NT2/D1 (cell line): ENCODE measurements around the gene EMB.
A peak's percentile ranks its signal among the peaks of the same experiment; 100 is the strongest.
"Not testable (repeated sequence)": the region's sequence is repeated elsewhere in the genome, so short reads cannot be mapped to it uniquely, and the experiment has no call there.

Source experiments
- DNase-seq: peaks from one replicate; pipeline ENCODE4 v3.0.0-alpha.2; 2011; ENCODE audit warnings: low read depth, low spot score
- H3K27me3 ChIP-seq: 2 replicates; pipeline ENCODE4 v1.6.0; 2011; ENCODE audit warnings: mild to moderate bottlenecking; ENCODE audit not compliant: insufficient read length, insufficient read depth
- H3K36me3 ChIP-seq: 2 replicates; pipeline ENCODE4 v1.6.1; 2011; ENCODE audit warnings: mild to moderate bottlenecking, low read length, mixed read lengths; ENCODE audit not compliant: insufficient read depth, insufficient read length
- H3K4me1 ChIP-seq: 2 replicates; pipeline ENCODE4 v1.5.1; 2011; ENCODE audit not compliant: insufficient read depth, insufficient read length
- H3K4me3 ChIP-seq: 2 replicates; pipeline ENCODE4 v1.5.1; 2011; ENCODE audit warnings: low read depth; ENCODE audit not compliant: insufficient read length
- H3K9ac ChIP-seq: 2 replicates; pipeline ENCODE4 v1.6.0; 2011; ENCODE audit warnings: low read depth; ENCODE audit not compliant: insufficient read length
- H3K9me3 ChIP-seq: 2 replicates; pipeline ENCODE4 v1.5.1; 2011; ENCODE audit warnings: mild to moderate bottlenecking, low read length; ENCODE audit not compliant: insufficient read depth
- SUZ12 ChIP-seq: IDR thresholded peaks from 2 replicates; pipeline ENCODE4 v1.6.1; 2011; ENCODE audit not compliant: insufficient read length, insufficient read depth; ENCODE audit errors: extremely low read depth
- YY1 ChIP-seq: IDR thresholded peaks from 2 replicates; pipeline ENCODE4 v1.6.1; 2011; ENCODE audit not compliant: insufficient read length, insufficient read depth
- ZNF274 ChIP-seq: IDR thresholded peaks from 2 replicates; pipeline ENCODE4 v1.6.1; 2011; ENCODE audit warnings: mild to moderate bottlenecking, low read depth, low read length

Gene EMB, protein sequence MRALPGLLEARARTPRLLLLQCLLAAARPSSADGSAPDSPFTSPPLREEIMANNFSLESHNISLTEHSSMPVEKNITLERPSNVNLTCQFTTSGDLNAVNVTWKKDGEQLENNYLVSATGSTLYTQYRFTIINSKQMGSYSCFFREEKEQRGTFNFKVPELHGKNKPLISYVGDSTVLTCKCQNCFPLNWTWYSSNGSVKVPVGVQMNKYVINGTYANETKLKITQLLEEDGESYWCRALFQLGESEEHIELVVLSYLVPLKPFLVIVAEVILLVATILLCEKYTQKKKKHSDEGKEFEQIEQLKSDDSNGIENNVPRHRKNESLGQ

DNA sequence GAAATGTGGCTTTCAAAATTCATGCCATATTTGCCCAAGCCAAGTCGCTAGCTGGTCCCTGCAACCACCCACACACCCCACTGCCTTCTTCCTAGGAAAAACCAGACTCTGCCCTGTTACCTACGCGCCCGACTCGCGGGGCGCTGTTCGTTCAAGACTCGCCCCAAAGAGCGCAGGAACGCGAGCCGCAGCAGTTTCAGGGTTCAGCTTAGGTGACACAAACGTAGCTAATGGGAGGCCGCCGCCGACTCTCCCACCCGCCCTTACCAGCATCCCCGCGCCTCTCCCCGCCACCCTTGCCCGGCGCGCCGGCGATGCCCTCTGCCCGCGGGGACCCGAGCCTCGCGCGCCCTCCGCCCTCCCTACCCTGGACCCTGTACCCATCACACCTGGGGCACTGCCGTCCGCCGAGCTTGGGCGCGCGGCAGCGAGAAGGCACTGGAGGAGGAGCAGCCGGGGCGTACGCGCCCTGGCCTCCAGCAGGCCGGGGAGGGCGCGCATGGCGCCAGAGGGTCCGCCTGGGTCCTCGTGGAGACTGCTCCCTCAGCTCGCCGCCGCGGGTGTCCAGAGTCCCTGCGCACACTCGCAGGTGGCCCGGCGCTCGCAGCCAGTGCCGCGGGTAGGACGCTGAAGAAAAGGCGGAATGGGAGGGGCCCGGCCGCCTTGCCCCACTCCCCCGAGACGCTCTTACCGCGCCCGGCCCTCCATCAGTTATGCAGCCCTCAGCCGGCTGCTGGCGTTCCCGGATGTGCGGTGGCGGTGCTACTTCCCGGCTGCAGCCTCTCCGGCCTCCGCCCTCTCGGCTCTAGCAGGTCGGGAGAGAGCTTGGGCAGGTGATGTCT is at the start of gene EMB:
EMB (minus strand) TSS at position 638 of the 842 bp plus-strand sequence; CDS start at position 501, 137 bp downstream.
- Histone ChIP-seq H3K9me3 (no peaks in the 10 kb centered on the region), H3K27me3 (no peaks in the 10 kb centered on the region), H3K9ac (peak within 1 kb of the TSS; percentile 85), H3K4me3 (peak within 1 kb of the TSS; percentile 75), H3K4me1 (no peaks in the 10 kb centered on the region), H3K36me3 (no peaks in the 10 kb centered on the region)
- TF ChIP-seq YY1 (no peak), SUZ12 (no peak), ZNF274 (no peak)
- DNase-seq = peak; percentile 52

DNA sequence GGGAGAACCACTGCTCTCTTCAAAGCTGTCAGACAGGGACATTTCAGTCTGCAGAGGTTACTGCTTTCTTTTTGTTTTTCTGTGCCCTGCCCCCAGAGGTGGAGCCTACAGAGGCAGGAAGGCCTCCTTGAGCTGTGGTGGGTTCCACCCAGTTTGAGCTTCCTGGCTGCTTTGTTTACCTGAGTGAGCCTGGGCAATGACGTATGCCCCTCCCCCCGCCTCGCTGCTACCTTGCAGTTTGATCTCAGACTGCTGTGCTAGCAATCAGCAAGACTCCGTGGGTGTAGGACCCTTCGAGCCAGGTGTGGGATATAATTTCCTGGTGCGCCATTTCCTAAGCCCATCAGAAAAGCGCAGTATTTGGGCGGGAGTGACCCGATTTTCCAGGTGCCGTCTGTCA is 48.4 kb upstream of the EMB start:
- not testable (repeated sequence) for DNase-seq, H3K36me3 ChIP-seq, H3K9ac ChIP-seq, H3K4me3 ChIP-seq, H3K27me3 ChIP-seq, H3K4me1 ChIP-seq, H3K9me3 ChIP-seq

DNA sequence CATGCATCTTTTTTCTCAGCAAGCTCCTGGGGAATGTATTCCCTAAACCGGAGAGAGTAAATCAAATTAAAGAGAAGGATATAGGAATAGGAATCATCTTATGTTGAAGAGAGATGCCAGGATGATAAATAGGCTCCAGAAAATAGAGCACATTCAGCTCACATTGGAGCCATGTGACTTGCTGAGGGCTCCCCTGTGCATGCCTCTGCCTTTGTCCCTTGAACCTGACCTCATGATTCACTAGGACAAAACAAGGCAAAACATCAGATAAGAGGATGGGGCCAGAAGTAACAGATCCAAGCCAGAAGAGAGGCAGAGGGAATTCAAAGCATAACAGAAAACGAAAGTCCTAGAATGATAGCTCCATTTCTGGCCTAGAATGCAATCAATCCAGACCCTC is 37.7 kb upstream of the EMB start:
- H3K9ac ChIP-seq, H3K4me3 ChIP-seq, H3K36me3 ChIP-seq, DNase-seq, H3K9me3 ChIP-seq, H3K27me3 ChIP-seq, H3K4me1 ChIP-seq: not testable (repeated sequence)

DNA sequence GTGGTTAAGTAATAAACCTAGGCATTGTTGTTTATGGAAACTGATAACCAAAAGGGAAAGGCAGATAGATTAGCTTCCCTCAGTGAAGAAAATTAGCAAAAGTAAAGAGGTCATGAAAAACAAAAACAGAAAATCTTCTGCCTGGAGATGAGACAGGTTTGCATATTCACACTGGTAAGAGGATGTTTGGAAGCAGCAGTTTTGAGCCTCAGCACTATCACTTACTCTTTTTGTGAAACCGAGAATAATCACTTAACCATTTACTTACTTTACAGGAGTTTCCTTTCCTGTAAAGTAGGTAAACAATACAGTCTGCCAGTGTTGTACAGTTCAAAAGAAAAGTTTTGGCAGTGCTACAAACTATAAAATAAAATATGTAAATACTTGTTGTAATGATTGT is 35.5 kb upstream of the EMB start:
- DNase-seq = no peak
- Histone ChIP-seq H3K4me1 (no peaks in the 10 kb centered on the region), H3K9me3 (peaks cover 4% of the 10 kb centered on the region; the same call in 1 of the 2 replicates), H3K9ac (no peak overlapping the region), H3K4me3 (no peak overlapping the region), H3K36me3 (no peaks in the 10 kb centered on the region), H3K27me3 (no peaks in the 10 kb centered on the region)
- no peak for TF ChIP-seq YY1
- TF ChIP-seq ZNF274 = no peak
- no peak for TF ChIP-seq SUZ12

DNA sequence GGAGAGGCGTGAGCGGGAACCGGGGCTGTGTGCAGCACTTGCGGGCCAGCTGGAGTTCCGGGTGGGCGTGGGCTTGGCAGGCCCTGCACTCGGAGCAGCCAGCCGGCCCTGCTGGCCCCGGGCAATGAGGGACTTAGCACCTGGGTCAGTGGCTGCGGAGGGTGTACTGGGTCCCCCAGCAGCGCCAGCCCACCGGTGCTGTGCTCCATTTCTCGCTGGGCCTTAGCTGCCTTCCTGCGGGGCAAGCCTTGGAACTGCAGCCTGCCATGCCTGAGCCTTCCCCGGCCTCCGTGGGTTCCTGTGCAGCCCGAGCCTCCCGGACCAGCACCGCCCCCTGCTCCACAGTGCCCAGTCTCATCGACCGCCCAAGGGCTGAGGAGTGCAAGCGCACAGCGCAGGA is 23.9 kb upstream of the EMB start:
- not testable (repeated sequence) for H3K4me3 ChIP-seq

DNA sequence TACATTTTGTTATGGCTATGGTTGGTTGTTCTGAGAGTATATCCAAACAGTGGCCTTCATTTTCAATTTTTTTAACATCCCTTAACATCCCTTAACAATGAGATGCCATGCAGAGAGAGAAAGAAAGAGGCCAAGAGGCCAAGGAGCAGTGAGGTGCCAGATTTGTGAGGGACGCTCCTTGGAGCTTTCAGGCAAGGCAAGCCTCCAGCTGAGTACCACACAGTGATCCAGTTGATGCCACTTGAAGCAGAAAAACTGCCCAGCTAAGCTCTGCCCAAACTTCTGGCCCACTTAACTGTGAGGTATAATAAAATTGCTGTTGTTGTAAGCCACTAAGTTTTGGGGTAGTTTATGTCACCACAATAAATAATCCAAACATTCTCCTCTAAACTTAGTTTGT is 22.6 kb upstream of the EMB start:
- H3K27me3 ChIP-seq = no peaks in the 10 kb centered on the region
- no peaks in the 10 kb centered on the region for H3K4me1 ChIP-seq
- no peak overlapping the region for H3K4me3 ChIP-seq
- no peak for DNase-seq
- no peaks in the 10 kb centered on the region; the same call in 1 of the 2 replicates for H3K9me3 ChIP-seq
- no peak for TF ChIP-seq SUZ12
- no peak for TF ChIP-seq ZNF274
- no peak for TF ChIP-seq YY1
- no peaks in the 10 kb centered on the region for H3K36me3 ChIP-seq
- H3K9ac ChIP-seq = no peak overlapping the region

More for the DNA sequence above, 23.9 kb upstream of the EMB start:
- H3K27me3 ChIP-seq, H3K9ac ChIP-seq, H3K9me3 ChIP-seq, DNase-seq, H3K36me3 ChIP-seq, H3K4me1 ChIP-seq: not testable (repeated sequence)

DNA sequence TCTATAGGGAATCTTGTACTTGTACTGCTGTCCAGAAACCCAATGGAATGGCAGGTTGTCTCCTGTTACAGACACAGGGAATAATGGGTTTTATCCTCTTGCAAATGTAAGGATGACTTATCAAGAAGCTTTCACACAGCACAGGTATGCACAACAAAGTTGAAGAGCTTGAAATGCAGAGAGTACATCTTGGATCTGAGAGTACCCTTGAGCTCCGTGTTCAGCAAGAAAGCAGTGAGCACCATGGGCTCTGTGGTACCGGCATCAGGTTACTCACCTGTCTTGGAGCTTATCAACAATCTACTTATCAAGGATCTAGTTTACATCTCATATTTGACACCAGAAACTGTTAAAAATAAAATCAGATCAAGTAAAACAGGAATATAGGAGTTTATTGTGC is 22.0 kb upstream of the EMB start:
- Histone ChIP-seq H3K4me1 (no peaks in the 10 kb centered on the region), H3K27me3 (no peaks in the 10 kb centered on the region), H3K36me3 (no peaks in the 10 kb centered on the region), H3K9ac (no peak overlapping the region), H3K9me3 (no peaks in the 10 kb centered on the region; the same call in 1 of the 2 replicates), H3K4me3 (no peak overlapping the region)
- TF ChIP-seq YY1 = no peak
- no peak for TF ChIP-seq SUZ12
- TF ChIP-seq ZNF274 = no peak
- DNase-seq = no peak

DNA sequence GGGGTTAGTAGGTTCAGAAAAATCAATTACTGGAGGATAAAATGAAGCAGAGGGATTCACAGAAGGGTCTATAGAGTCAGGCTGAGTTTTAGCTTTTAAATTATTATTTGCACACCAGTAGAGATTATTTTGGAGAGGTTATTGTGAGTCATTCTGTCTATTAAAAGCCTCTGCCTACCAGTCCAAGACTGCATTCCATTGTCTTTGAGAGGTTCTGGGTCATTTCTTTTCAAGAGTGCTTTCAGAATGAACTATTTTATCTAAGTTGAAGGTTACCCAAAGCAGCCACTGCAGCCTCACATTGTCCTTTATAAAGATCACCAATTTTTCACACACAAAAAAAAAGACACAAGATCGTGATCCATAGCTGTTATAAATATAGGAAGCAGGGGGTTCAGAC is 21.5 kb upstream of the EMB start:
- DNase-seq, H3K4me1 ChIP-seq, H3K36me3 ChIP-seq: not testable (repeated sequence)

DNA sequence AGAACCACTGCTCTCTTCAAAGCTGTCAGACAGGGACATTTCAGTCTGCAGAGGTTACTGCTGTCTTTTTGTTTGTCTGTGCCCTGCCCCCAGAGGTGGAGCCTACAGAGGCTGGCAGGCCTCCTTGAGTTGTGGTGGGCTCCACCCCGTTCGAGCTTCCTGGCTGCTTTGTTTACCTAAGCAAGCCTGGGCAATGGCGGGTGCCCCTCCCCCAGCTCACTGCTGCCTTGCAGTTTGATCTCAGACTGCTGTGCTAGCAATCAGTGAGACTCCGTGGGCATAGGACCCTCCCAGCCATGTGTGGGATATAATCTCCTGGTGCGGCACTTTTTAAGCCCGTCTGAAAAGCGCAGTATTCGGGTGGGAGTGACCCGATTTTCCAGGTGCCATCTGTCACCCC is 17.3 kb upstream of the EMB start:
- not testable (repeated sequence) for H3K4me3 ChIP-seq, H3K4me1 ChIP-seq, H3K27me3 ChIP-seq, DNase-seq, H3K9ac ChIP-seq, H3K36me3 ChIP-seq, H3K9me3 ChIP-seq

More for the DNA sequence above, 21.5 kb upstream of the EMB start:
- H3K9ac ChIP-seq, H3K9me3 ChIP-seq, H3K4me3 ChIP-seq, H3K27me3 ChIP-seq: not testable (repeated sequence)

DNA sequence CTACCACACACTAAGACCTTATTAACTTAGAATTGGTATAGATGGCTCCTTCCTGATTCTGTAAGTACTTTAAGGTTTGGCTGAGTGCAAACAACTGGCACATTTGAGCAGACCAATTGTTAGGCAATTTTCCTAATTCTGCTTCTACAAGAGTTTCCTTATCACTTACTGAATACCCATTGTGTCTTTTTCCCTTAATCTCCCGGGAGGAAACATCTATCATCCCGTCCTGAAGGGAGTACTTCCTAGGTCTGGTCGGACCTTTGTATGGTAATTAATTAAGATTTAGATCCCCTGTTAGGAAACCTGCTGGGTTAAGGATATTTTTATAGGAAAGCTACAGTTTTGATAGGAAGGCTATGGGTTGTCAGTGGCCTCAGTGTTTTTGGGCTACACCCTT is 8.2 kb upstream of the EMB start:
- H3K9me3 ChIP-seq, H3K36me3 ChIP-seq, H3K9ac ChIP-seq, H3K4me1 ChIP-seq, H3K27me3 ChIP-seq, DNase-seq, H3K4me3 ChIP-seq: not testable (repeated sequence)
